Measurements from ENCODE around the gene SLC31A1.

Gene SLC31A1

GRCh38 chr9:113307396-113307975 is 86.1 kb downstream of the SLC31A1 start:
- DNase-seq (ENCODE audit: low read depth): no peak

- no peak for DNase-seq (ENCODE audit: low read depth)
Observed at GRCh38 chr9:113309204-113309813, 88.0 kb downstream of the SLC31A1 start.

DNA sequence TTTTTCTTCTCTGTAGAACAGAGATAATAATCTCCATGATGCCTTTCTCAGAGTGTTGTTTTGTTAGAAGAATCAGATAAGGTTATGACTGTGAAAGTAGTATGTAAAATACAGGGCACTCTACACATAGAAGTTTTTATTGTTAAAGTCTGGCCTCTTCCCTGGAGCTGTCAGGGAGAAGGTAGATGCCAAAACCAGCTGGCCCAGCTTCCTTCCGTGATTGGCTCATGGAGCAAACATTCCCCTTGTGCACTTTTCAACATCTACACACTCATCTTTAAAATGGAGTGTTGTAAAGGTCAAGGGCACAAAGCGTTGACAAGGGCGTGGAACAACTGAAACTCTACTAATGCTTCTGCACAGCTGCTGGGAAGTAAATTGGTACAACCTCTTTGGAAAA is 89.2 kb downstream of the SLC31A1 start:
- no peak for DNase-seq (ENCODE audit: low read depth)

DNA sequence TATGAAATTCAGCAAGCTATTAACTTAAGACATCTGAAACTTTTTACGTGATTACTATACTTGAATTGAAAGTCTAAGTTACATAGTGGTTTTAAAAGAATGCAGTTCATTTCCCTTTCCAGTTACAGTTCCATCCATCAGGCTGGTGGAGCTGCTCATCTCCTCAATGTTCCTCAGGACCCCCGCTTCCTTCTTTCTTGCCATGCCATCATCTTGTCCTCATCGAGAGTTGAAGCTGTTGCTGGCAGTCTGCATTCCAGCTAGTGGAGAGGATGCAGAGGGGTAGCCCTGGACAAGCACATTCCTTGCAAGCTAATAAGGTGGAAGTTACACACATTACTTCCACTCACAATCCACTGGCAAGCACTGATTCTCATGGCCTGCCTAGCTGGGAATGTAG is 90.6 kb downstream of the SLC31A1 start:
- no peak for DNase-seq (ENCODE audit: low read depth)

GRCh38 chr9:113313261-113313660 is 91.9 kb downstream of the SLC31A1 start:
- no peak for DNase-seq (ENCODE audit: low read depth)
